ENCODE data around the gene TMEM95.

TMEM95 gene

DNA sequence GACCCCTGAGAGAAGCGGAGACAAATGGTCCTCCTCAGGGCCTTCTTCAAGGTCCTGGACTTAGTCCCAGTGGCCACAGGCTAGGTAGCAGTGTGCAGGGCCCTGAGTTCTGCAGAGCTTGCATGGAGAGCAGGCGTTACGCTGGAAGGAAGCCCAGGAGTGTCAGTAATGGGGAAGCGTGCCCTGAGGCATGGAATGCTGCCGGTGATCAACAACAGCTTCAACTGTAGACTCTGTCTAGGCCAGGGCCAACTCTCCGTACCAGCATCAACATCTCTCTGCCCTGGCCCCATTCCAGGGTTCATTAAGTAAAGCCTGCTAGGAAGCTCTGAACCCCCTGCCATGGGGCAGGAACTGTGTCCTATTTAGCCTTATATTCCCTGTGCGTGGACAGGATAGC, 25.4 kb downstream of the TMEM95 start:
- peaks cover 32% of the 10 kb centered on the region for H3K4me1 ChIP-seq (ENCODE audit: control insufficient read depth, insufficient read depth, low read length)
- H3K27me3 ChIP-seq (ENCODE audit: control insufficient read depth in 1 of 2, insufficient read depth in 2 of 2, low read length in 2 of 2), result peaks cover 0 to 2% of the 10 kb centered on the region in 2 donors
- peak overlapping the region; percentile 8 to 55 for H3K9ac ChIP-seq (ENCODE audit: low read length in 2 of 2)
- peak overlapping the region; percentile 6 for H3K27ac ChIP-seq (ENCODE audit: low read length)
- H3K36me3 ChIP-seq (ENCODE audit: control insufficient read depth in 2 of 2, insufficient read depth in 2 of 2, low read length in 2 of 2), result no peaks in the 10 kb centered on the region
- peak overlapping the region; percentile 38 to 66 for H3K4me3 ChIP-seq (ENCODE audit: low read length in 2 of 2)
- H3K9me3 ChIP-seq (ENCODE audit: control insufficient read depth in 2 of 2, low read length in 2 of 2), result no peaks in the 10 kb centered on the region

- Histone ChIP-seq H3K27ac (ENCODE audit: low read length) (peak within 1 kb of the TSS; percentile 6), H3K9me3 (ENCODE audit: control insufficient read depth in 2 of 2, low read length in 2 of 2) (no peaks in the 10 kb centered on the region), H3K27me3 (ENCODE audit: control insufficient read depth in 1 of 2, insufficient read depth in 2 of 2, low read length in 2 of 2) (peaks cover 0 to 2% of the 10 kb centered on the region in 2 donors), H3K9ac (ENCODE audit: low read length in 2 of 2) (peak within 1 kb of the TSS; percentile 15 to 55), H3K4me3 (ENCODE audit: low read length in 2 of 2) (peak within 1 kb of the TSS; percentile 38 to 66), H3K4me1 (ENCODE audit: control insufficient read depth, insufficient read depth, low read length) (peaks cover 32% of the 10 kb centered on the region), H3K36me3 (ENCODE audit: control insufficient read depth in 2 of 2, insufficient read depth in 2 of 2, low read length in 2 of 2) (no peaks in the 10 kb centered on the region)
Measured at GRCh38 chr17:7380855-7381683, 26.1 kb downstream of the TMEM95 start, which contains the start of gene TNK1. TSS of gene TNK1 (plus strand) at chr17:7381089. CDS start at chr17:7382927, 1,838 bp downstream.

- Histone ChIP-seq H3K4me3 (ENCODE audit: low read length in 2 of 2) (no peak overlapping the region), H3K4me1 (ENCODE audit: control insufficient read depth, insufficient read depth, low read length) (peaks cover 32% of the 10 kb centered on the region), H3K9ac (ENCODE audit: low read length in 2 of 2) (no peak overlapping the region), H3K27ac (ENCODE audit: low read length) (no peak overlapping the region), H3K27me3 (ENCODE audit: control insufficient read depth in 1 of 2, insufficient read depth in 2 of 2, low read length in 2 of 2) (peaks cover 0 to 2% of the 10 kb centered on the region in 2 donors), H3K9me3 (ENCODE audit: control insufficient read depth in 2 of 2, low read length in 2 of 2) (no peaks in the 10 kb centered on the region), H3K36me3 (ENCODE audit: control insufficient read depth in 2 of 2, insufficient read depth in 2 of 2, low read length in 2 of 2) (no peaks in the 10 kb centered on the region)
Measured at GRCh38 chr17:7382901-7383300, 27.9 kb downstream of the TMEM95 start.

DNA sequence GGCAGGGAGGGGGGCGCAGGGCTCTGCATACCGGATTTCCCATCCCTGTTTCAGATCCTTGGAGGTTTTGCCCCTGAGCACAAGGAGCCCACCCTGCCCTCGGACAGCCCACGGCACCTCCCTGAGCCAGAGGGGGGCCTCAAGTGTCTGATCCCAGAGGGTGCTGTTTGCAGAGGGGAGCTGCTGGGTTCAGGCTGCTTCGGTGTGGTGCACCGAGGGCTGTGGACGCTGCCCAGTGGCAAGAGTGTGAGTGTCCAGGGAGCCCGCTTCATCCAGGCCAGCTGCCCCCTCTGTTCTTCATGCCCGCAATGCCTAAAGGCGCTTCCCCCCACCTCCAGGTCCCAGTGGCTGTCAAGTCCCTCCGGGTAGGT, 28.4 kb downstream of the TMEM95 start:
- H3K27me3 ChIP-seq (ENCODE audit: control insufficient read depth in 1 of 2, insufficient read depth in 2 of 2, low read length in 2 of 2), result peaks cover 0 to 2% of the 10 kb centered on the region in 2 donors
- no peak overlapping the region for H3K27ac ChIP-seq (ENCODE audit: low read length)
- H3K36me3 ChIP-seq (ENCODE audit: control insufficient read depth in 2 of 2, insufficient read depth in 2 of 2, low read length in 2 of 2), result no peaks in the 10 kb centered on the region
- peak overlapping the region; percentile 59 to 72 for H3K4me3 ChIP-seq (ENCODE audit: low read length in 2 of 2)
- peak overlapping the region; percentile 4 to 47 for H3K9ac ChIP-seq (ENCODE audit: low read length in 2 of 2)
- H3K9me3 ChIP-seq (ENCODE audit: control insufficient read depth in 2 of 2, low read length in 2 of 2), result no peaks in the 10 kb centered on the region
- H3K4me1 ChIP-seq (ENCODE audit: control insufficient read depth, insufficient read depth, low read length), result peaks cover 32% of the 10 kb centered on the region

GRCh38 chr17:7383742-7384488, 29.0 kb downstream of the TMEM95 start:
- peaks cover 32% of the 10 kb centered on the region for H3K4me1 ChIP-seq (ENCODE audit: control insufficient read depth, insufficient read depth, low read length)

DNA sequence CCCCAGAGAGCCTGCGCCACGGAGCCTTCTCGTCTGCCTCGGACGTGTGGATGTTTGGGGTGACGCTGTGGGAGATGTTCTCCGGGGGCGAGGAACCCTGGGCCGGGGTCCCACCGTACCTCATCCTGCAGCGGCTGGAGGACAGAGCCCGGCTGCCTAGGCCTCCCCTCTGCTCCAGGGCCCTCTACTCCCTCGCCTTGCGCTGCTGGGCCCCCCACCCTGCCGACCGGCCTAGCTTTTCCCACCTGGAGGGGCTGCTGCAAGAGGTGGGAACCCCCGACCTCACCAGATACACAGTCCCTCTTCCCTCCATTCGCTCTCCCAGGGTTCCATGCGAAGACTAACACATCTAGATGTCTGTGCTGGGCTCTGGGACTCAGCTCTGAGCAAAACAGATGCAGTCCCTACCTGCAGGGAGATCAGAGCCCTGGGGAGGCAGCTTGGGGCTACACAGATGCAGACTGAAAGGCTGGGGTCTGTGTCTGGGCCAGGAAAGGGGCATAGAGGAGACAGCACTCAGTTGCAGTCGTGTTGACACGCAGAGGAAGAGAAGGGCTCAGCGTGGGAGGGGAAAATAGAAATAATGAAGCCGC, 29.6 kb downstream of the TMEM95 start:
- no peak overlapping the region for H3K27ac ChIP-seq (ENCODE audit: low read length)
- peak overlapping the region; percentile 59 to 72 for H3K4me3 ChIP-seq (ENCODE audit: low read length in 2 of 2)
- peaks cover 0 to 4% of the 10 kb centered on the region in 2 donors for H3K36me3 ChIP-seq (ENCODE audit: control insufficient read depth in 2 of 2, insufficient read depth in 2 of 2, low read length in 2 of 2)
- peak overlapping the region; percentile 47 to 48 for H3K9ac ChIP-seq (ENCODE audit: low read length in 2 of 2)
- H3K27me3 ChIP-seq (ENCODE audit: control insufficient read depth in 1 of 2, insufficient read depth in 2 of 2, low read length in 2 of 2), result peaks cover 0 to 2% of the 10 kb centered on the region in 2 donors
- H3K9me3 ChIP-seq (ENCODE audit: control insufficient read depth in 2 of 2, low read length in 2 of 2), result no peaks in the 10 kb centered on the region
- peaks cover 32% of the 10 kb centered on the region for H3K4me1 ChIP-seq (ENCODE audit: control insufficient read depth, insufficient read depth, low read length)

More at GRCh38 chr17:7383742-7384488, 29.0 kb downstream of the TMEM95 start:
- peaks cover 0 to 2% of the 10 kb centered on the region in 2 donors for H3K27me3 ChIP-seq (ENCODE audit: control insufficient read depth in 1 of 2, insufficient read depth in 2 of 2, low read length in 2 of 2)
- H3K36me3 ChIP-seq (ENCODE audit: control insufficient read depth in 2 of 2, insufficient read depth in 2 of 2, low read length in 2 of 2), result no peaks in the 10 kb centered on the region
- no peak overlapping the region for H3K27ac ChIP-seq (ENCODE audit: low read length)
- H3K9ac ChIP-seq (ENCODE audit: low read length in 2 of 2), result peak overlapping the region; percentile 47 to 48
- H3K4me3 ChIP-seq (ENCODE audit: low read length in 2 of 2), result peak overlapping the region; percentile 59 to 72
- H3K9me3 ChIP-seq (ENCODE audit: control insufficient read depth in 2 of 2, low read length in 2 of 2), result no peaks in the 10 kb centered on the region

GRCh38 chr17:7388856-7389255, 33.9 kb downstream of the TMEM95 start:
- Histone ChIP-seq H3K27ac (ENCODE audit: low read length) (no peak overlapping the region), H3K4me3 (ENCODE audit: low read length in 2 of 2) (no peak overlapping the region), H3K9ac (ENCODE audit: low read length in 2 of 2) (no peak overlapping the region), H3K9me3 (ENCODE audit: control insufficient read depth in 2 of 2, low read length in 2 of 2) (no peaks in the 10 kb centered on the region), H3K27me3 (ENCODE audit: control insufficient read depth in 1 of 2, insufficient read depth in 2 of 2, low read length in 2 of 2) (no peaks in the 10 kb centered on the region), H3K4me1 (ENCODE audit: control insufficient read depth, insufficient read depth, low read length) (peaks cover 18% of the 10 kb centered on the region), H3K36me3 (ENCODE audit: control insufficient read depth in 2 of 2, insufficient read depth in 2 of 2, low read length in 2 of 2) (peaks cover 6 to 16% of the 10 kb centered on the region in 2 donors)

- Histone ChIP-seq H3K4me3 (ENCODE audit: low read length in 2 of 2) (no peak overlapping the region), H3K36me3 (ENCODE audit: control insufficient read depth in 2 of 2, insufficient read depth in 2 of 2, low read length in 2 of 2) (peaks cover 6 to 16% of the 10 kb centered on the region in 2 donors), H3K9me3 (ENCODE audit: control insufficient read depth in 2 of 2, low read length in 2 of 2) (no peaks in the 10 kb centered on the region), H3K27me3 (ENCODE audit: control insufficient read depth in 1 of 2, insufficient read depth in 2 of 2, low read length in 2 of 2) (no peaks in the 10 kb centered on the region), H3K4me1 (ENCODE audit: control insufficient read depth, insufficient read depth, low read length) (peaks cover 20% of the 10 kb centered on the region), H3K9ac (ENCODE audit: low read length in 2 of 2) (no peak overlapping the region), H3K27ac (ENCODE audit: low read length) (no peak overlapping the region)
Measured at GRCh38 chr17:7389924-7390910, 35.3 kb downstream of the TMEM95 start.

GRCh38 chr17:7391307-7391706, 36.4 kb downstream of the TMEM95 start:
- Histone ChIP-seq H3K27me3 (ENCODE audit: control insufficient read depth in 1 of 2, insufficient read depth in 2 of 2, low read length in 2 of 2) (no peaks in the 10 kb centered on the region), H3K4me1 (ENCODE audit: control insufficient read depth, insufficient read depth, low read length) (peaks cover 20% of the 10 kb centered on the region), H3K9ac (ENCODE audit: low read length in 2 of 2) (peak overlapping the region in 1 of 2 donors; percentile 27), H3K4me3 (ENCODE audit: low read length in 2 of 2) (no peak overlapping the region), H3K9me3 (ENCODE audit: control insufficient read depth in 2 of 2, low read length in 2 of 2) (no peaks in the 10 kb centered on the region), H3K36me3 (ENCODE audit: control insufficient read depth in 2 of 2, insufficient read depth in 2 of 2, low read length in 2 of 2) (peaks cover 6 to 16% of the 10 kb centered on the region in 2 donors), H3K27ac (ENCODE audit: low read length) (no peak overlapping the region)
